Trophoblast cell (in vitro differentiated cells and primary cell): Measurements from ENCODE around the gene LDAF1.

Experiments
- DNase-seq, 2 donors: peaks; one replicate each; pipeline ENCODE4 v3.0.0-alpha.2; 2016
- H2AFZ ChIP-seq: 2 replicates; pipeline ENCODE4 v1.6.1; 2013; ENCODE audit warnings: low read length, moderate library complexity, mild to moderate bottlenecking; ENCODE audit not compliant: insufficient read depth, poor library complexity
- H2AK5ac ChIP-seq: 2 replicates; pipeline ENCODE4 v1.6.1; 2013; ENCODE audit warnings: mild to moderate bottlenecking, low read length
- H2BK120ac ChIP-seq: 2 replicates; pipeline ENCODE4 v1.6.1; 2013; ENCODE audit warnings: low read length, mild to moderate bottlenecking, moderate library complexity; ENCODE audit not compliant: insufficient read depth, poor library complexity
- H2BK12ac ChIP-seq: 2 replicates; pipeline ENCODE4 v1.6.1; 2013; ENCODE audit warnings: mild to moderate bottlenecking, low read length, moderate library complexity
- H2BK5ac ChIP-seq: 2 replicates; pipeline ENCODE4 v1.6.1; 2013; ENCODE audit warnings: low read length, low read depth, moderate library complexity, mild to moderate bottlenecking; ENCODE audit not compliant: poor library complexity
- H3K14ac ChIP-seq: 2 replicates; pipeline ENCODE4 v1.6.1; 2013; ENCODE audit warnings: mild to moderate bottlenecking, low read length
- H3K18ac ChIP-seq: 2 replicates; pipeline ENCODE4 v1.6.1; 2013; ENCODE audit warnings: mild to moderate bottlenecking, low read length
- H3K23ac ChIP-seq: 2 replicates; pipeline ENCODE4 v1.6.1; 2013; ENCODE audit warnings: low read length
- H3K27ac ChIP-seq: 2 replicates; pipeline ENCODE4 v1.5.1; 2013; ENCODE audit warnings: low read depth, mild to moderate bottlenecking, inconsistent platforms, low read length, moderate library complexity
- H3K27me3 ChIP-seq: 2 replicates; pipeline ENCODE4 v1.6.1; 2013; ENCODE audit warnings: inconsistent platforms, mild to moderate bottlenecking, low read length, moderate library complexity; ENCODE audit not compliant: insufficient read depth
- H3K36me3 ChIP-seq, 2 experiments: 1 replicate in 1 of 2; 2 replicates in 1 of 2; pipeline ENCODE4 v1.6.1; 2013; ENCODE audit warnings: low read length in 2 of 2, mild to moderate bottlenecking in 2 of 2, moderate library complexity in 1 of 2; ENCODE audit not compliant: insufficient read depth in 2 of 2, control insufficient read depth in 1 of 2
- H3K4ac ChIP-seq: 2 replicates; pipeline ENCODE4 v1.6.1; 2013; ENCODE audit warnings: low read depth, mild to moderate bottlenecking, low read length, moderate library complexity
- H3K4me1 ChIP-seq, 2 experiments: 1 replicate in 1 of 2; 2 replicates in 1 of 2; pipeline ENCODE4 v1.6.1; 2013; ENCODE audit warnings: low read length in 2 of 2, mild to moderate bottlenecking in 2 of 2, moderate library complexity in 1 of 2; ENCODE audit not compliant: insufficient read depth in 2 of 2, control insufficient read depth in 1 of 2
- H3K4me2 ChIP-seq: 2 replicates; pipeline ENCODE4 v1.6.1; 2013; ENCODE audit warnings: inconsistent platforms, mild to moderate bottlenecking, low read length, moderate library complexity
- H3K4me3 ChIP-seq: 2 replicates; pipeline ENCODE4 v1.5.1; 2013; ENCODE audit warnings: mild to moderate bottlenecking, low read depth, low read length, inconsistent platforms
- H3K79me1 ChIP-seq: one replicate; pipeline ENCODE4 v1.6.1; 2013; ENCODE audit warnings: low read length
- H3K79me2 ChIP-seq: 2 replicates; pipeline ENCODE4 v1.6.1; 2013; ENCODE audit warnings: low read length, mild to moderate bottlenecking; ENCODE audit not compliant: control insufficient read depth, insufficient read depth, poor library complexity
- H3K9ac ChIP-seq: 2 replicates; pipeline ENCODE4 v1.6.1; 2013; ENCODE audit warnings: mild to moderate bottlenecking, low read length
- H3K9me3 ChIP-seq: 2 replicates; pipeline ENCODE4 v1.6.1; 2013; ENCODE audit warnings: low read depth, mild to moderate bottlenecking, control low read depth, inconsistent platforms, low read length; ENCODE audit not compliant: insufficient read depth
- H4K12ac ChIP-seq: 2 replicates; pipeline ENCODE4 v1.6.1; 2013; ENCODE audit warnings: low read depth, mild to moderate bottlenecking, low read length, moderate library complexity
- H4K8ac ChIP-seq: 2 replicates; pipeline ENCODE4 v1.6.1; 2013; ENCODE audit warnings: low read depth, mild to moderate bottlenecking, low read length, moderate library complexity
- H4K91ac ChIP-seq: one replicate; pipeline ENCODE4 v1.6.1; 2013; ENCODE audit warnings: low read depth, mild to moderate bottlenecking, low read length, moderate library complexity
- WGBS: extraction: QIAGEN DNeasy Blood & Tissue Kit; methylation state at CpG from one replicate; pipeline ENCODE4 v1.1.7; 2013; ENCODE audit warnings: missing lambda C conversion rate; ENCODE audit not compliant: insufficient read length, insufficient coverage; ENCODE audit errors: extremely low coverage; 5-methylcytosine and 5-hydroxymethylcytosine counted together

Gene LDAF1

GRCh38 chr16:21172650-21173049 is 14.2 kb downstream of the LDAF1 start:
- DNase-seq: no peak
- H3K27ac ChIP-seq: no peak overlapping the region
- no peak overlapping the region for H3K14ac ChIP-seq
- no peak overlapping the region for H4K12ac ChIP-seq
- H2BK5ac ChIP-seq: no peak overlapping the region
- no peak overlapping the region for H3K23ac ChIP-seq
- no peak overlapping the region for H2AK5ac ChIP-seq
- no peaks in the 10 kb centered on the region for H3K79me1 ChIP-seq
- H3K36me3 ChIP-seq: peaks cover 11 to 17% of the 10 kb centered on the region in 2 experiments
- H3K9ac ChIP-seq: no peak overlapping the region
- no peak overlapping the region for H3K18ac ChIP-seq
- H3K4me1 ChIP-seq: no peaks in the 10 kb centered on the region
- no peak overlapping the region for H3K4me2 ChIP-seq
- no peaks in the 10 kb centered on the region for H3K79me2 ChIP-seq
- no peak overlapping the region for H3K4me3 ChIP-seq
- no peak overlapping the region for H4K91ac ChIP-seq
- no peaks in the 10 kb centered on the region for H3K9me3 ChIP-seq
- H2AFZ ChIP-seq: no peak overlapping the region
- H4K8ac ChIP-seq: no peak overlapping the region
- no CpG with 5 or more reads among the region's 3 CpGs for WGBS
- H3K4ac ChIP-seq: no peak overlapping the region
- H2BK12ac ChIP-seq: no peak overlapping the region
- H2BK120ac ChIP-seq: no peak overlapping the region
- H3K27me3 ChIP-seq: no peaks in the 10 kb centered on the region

- H4K8ac ChIP-seq: no peak overlapping the region
- no peak overlapping the region for H3K23ac ChIP-seq
- H3K4me2 ChIP-seq: no peak overlapping the region
- no peak overlapping the region for H3K27ac ChIP-seq
- no peaks in the 10 kb centered on the region for H3K79me1 ChIP-seq
- peaks cover 21 to 23% of the 10 kb centered on the region in 2 experiments for H3K36me3 ChIP-seq
- no peak overlapping the region for H3K18ac ChIP-seq
- H3K9ac ChIP-seq: no peak overlapping the region
- H3K4ac ChIP-seq: no peak overlapping the region
- no CpG with 5 or more reads among the region's 1 CpG for WGBS
- no peaks in the 10 kb centered on the region for H3K4me1 ChIP-seq
- H3K14ac ChIP-seq: no peak overlapping the region
- no peak overlapping the region for H4K12ac ChIP-seq
- DNase-seq: no peak
- no peak overlapping the region for H2BK5ac ChIP-seq
- no peaks in the 10 kb centered on the region for H3K79me2 ChIP-seq
- H3K9me3 ChIP-seq: no peaks in the 10 kb centered on the region
- H3K27me3 ChIP-seq: no peaks in the 10 kb centered on the region
- no peak overlapping the region for H3K4me3 ChIP-seq
- no peak overlapping the region for H2BK12ac ChIP-seq
- no peak overlapping the region for H2AFZ ChIP-seq
- no peak overlapping the region for H4K91ac ChIP-seq
- H2BK120ac ChIP-seq: no peak overlapping the region
- no peak overlapping the region for H2AK5ac ChIP-seq
Observed at GRCh38 chr16:21175397-21175796, 16.9 kb downstream of the LDAF1 start.

DNA sequence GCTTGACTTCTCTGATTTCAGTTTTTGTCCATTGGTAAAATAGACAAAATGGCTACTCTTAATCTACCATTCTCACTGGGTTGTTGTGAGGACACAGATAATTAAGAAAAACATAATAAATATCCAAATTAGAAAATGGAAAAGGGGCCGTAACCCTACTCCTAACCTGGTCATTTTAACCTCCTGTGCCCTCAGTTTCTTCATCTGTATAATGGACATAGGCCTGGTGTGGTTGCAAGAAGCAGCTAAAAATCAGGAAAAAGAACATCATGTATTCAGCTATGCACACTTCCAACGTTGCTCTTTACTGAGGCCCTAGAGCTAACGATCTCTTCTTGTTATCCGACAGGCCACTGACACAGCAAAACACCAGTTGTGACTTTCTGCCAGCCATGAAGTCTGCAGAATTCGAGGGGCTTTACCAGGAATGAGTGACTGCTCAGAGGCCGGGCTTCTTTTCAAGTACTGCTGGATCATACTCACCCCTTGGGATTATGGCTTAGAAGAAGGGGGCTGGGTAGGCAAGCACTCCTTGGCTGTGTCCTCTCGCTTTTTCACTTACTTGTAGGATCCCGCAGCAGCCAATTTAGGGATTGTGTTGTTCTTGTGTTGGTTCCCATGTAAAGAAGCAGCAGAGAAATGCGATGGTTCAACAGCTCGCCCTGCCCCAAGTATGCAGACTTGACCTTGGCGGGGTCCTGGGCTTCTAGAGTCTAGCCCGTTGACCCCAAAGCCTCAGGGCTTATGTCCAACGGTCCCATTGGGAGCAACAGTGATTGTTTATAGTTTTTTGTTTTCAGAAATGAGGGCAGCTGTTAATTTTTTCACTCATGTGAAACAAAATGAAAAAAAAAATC is 20.9 kb downstream of the LDAF1 start:
- H3K27me3 ChIP-seq: no peaks in the 10 kb centered on the region
- no CpG with 5 or more reads among the region's 13 CpGs for WGBS

GRCh38 chr16:21179983-21180365 is 21.5 kb downstream of the LDAF1 start:
- Histone ChIP-seq H3K4me2 (no peak overlapping the region), H3K9ac (no peak overlapping the region), H3K4me3 (no peak overlapping the region), H4K12ac (no peak overlapping the region), H4K8ac (no peak overlapping the region), H3K4ac (no peak overlapping the region), H3K9me3 (peaks cover 4% of the 10 kb centered on the region), H2AK5ac (no peak overlapping the region), H2AFZ (no peak overlapping the region), H2BK120ac (no peak overlapping the region), H3K14ac (no peak overlapping the region), H4K91ac (no peak overlapping the region), H2BK5ac (no peak overlapping the region), H3K79me2 (no peaks in the 10 kb centered on the region), H3K23ac (no peak overlapping the region), H3K36me3 (peaks cover 13 to 21% of the 10 kb centered on the region in 2 experiments), H3K79me1 (no peaks in the 10 kb centered on the region), H2BK12ac (no peak overlapping the region), H3K27ac (no peak overlapping the region), H3K27me3 (no peaks in the 10 kb centered on the region), H3K4me1 (no peaks in the 10 kb centered on the region), H3K18ac (no peak overlapping the region)
- no CpG with 5 or more reads among the region's 3 CpGs for WGBS
- DNase-seq: no peak

More for the DNA sequence above, 20.9 kb downstream of the LDAF1 start:
- no peak overlapping the region for H2BK120ac ChIP-seq
- H4K91ac ChIP-seq: no peak overlapping the region
- no peak overlapping the region for H3K27ac ChIP-seq
- H4K8ac ChIP-seq: no peak overlapping the region
- H3K18ac ChIP-seq: no peak overlapping the region
- no peak overlapping the region for H3K4ac ChIP-seq
- no peak overlapping the region for H2AFZ ChIP-seq
- H4K12ac ChIP-seq: no peak overlapping the region
- H2BK5ac ChIP-seq: no peak overlapping the region
- H3K14ac ChIP-seq: no peak overlapping the region
- no peaks in the 10 kb centered on the region for H3K4me1 ChIP-seq
- peaks cover 4% of the 10 kb centered on the region for H3K9me3 ChIP-seq
- no peak for DNase-seq
- no peaks in the 10 kb centered on the region for H3K79me2 ChIP-seq
- no peak overlapping the region for H3K4me2 ChIP-seq
- no peaks in the 10 kb centered on the region for H3K79me1 ChIP-seq
- H2BK12ac ChIP-seq: no peak overlapping the region
- H3K4me3 ChIP-seq: no peak overlapping the region
- H3K36me3 ChIP-seq: peaks cover 13 to 21% of the 10 kb centered on the region in 2 experiments
- H3K9ac ChIP-seq: no peak overlapping the region
- no peak overlapping the region for H3K23ac ChIP-seq
- H2AK5ac ChIP-seq: no peak overlapping the region
